ENCODE data around the gene KMT2B.

GRCh38 chr19:35695895-35696422, 21.8 kb upstream of the KMT2B start:
- TF ChIP-seq CTCF (conservative IDR thresholded peaks at IDR 0.05; ENCODE audit: low read depth, low read length) (no peak), EZH2 (IDR thresholded peaks at IDR 0.05; ENCODE audit: low read length, unreplicated experiment) (no peak)

All from PC-3 (cell line).